Fibroblast of lung (primary cell): ENCODE results near the gene PRKX. TPM values are rescaled to one million over a fixed set of nuclear protein-coding genes. Genes with fewer than 3 reads are reported as not detected.
"Not testable (repeated sequence)": the region's sequence is repeated elsewhere in the genome, so short reads cannot be mapped to it uniquely, and the experiment has no call there.

ENCODE experiments used
- DNase-seq, 2 donors: peaks; one replicate each; pipeline versions ENCODE4 v3.0.0 to v3.0.0-alpha.2; 2010; ENCODE audit warnings: low read depth in 2 of 2
- H2AFZ ChIP-seq: 2 replicates; pipeline ENCODE4 v1.5.1; 2012; ENCODE audit warnings: low read length, control low read depth, inconsistent platforms
- H3K27ac ChIP-seq: 2 replicates; pipeline ENCODE4 v1.5.1; 2011; ENCODE audit warnings: low read length, control low read depth; ENCODE audit not compliant: insufficient read depth
- H3K27me3 ChIP-seq: 2 replicates; pipeline ENCODE4 v1.5.1; 2011; ENCODE audit warnings: mild to moderate bottlenecking, low read length; ENCODE audit not compliant: control insufficient read depth, insufficient read depth
- H3K36me3 ChIP-seq: 2 replicates; pipeline ENCODE4 v1.5.1; 2011; ENCODE audit warnings: low read length; ENCODE audit not compliant: control insufficient read depth, insufficient read depth
- H3K4me1 ChIP-seq: 2 replicates; pipeline ENCODE4 v1.5.1; 2011; ENCODE audit warnings: low read length; ENCODE audit not compliant: control insufficient read depth, insufficient read depth; ENCODE audit errors: extremely low read depth
- H3K4me2 ChIP-seq: 2 replicates; pipeline ENCODE4 v1.5.1; 2011; ENCODE audit warnings: low read length, control low read depth; ENCODE audit not compliant: insufficient read depth; ENCODE audit errors: extremely low read depth
- H3K4me3 ChIP-seq, 4 experiments: fragments of 200-600 bp in 1 of 4; sonication (generic) in 1 of 4; replicated peaks in 1 of 4; 2 replicates each; pipeline ENCODE4 v1.5.1; 2011 to 2016; ENCODE audit warnings: low read length in 4 of 4, low read depth in 3 of 4, mild to moderate bottlenecking in 3 of 4, control low read depth in 2 of 4, inconsistent platforms in 1 of 4, mixed read lengths in 1 of 4; ENCODE audit not compliant: insufficient read depth in 1 of 4; ENCODE audit errors: control extremely low read depth in 1 of 4
- H3K79me2 ChIP-seq: 2 replicates; pipeline ENCODE4 v1.5.1; 2012; ENCODE audit warnings: mild to moderate bottlenecking, low read length, inconsistent platforms; ENCODE audit not compliant: control insufficient read depth, insufficient read depth
- H3K9ac ChIP-seq: 2 replicates; pipeline ENCODE4 v1.5.1; 2011; ENCODE audit warnings: mild to moderate bottlenecking, low read length, control low read depth; ENCODE audit not compliant: insufficient read depth
- H3K9me3 ChIP-seq: 2 replicates; pipeline ENCODE4 v1.5.1; 2012; ENCODE audit warnings: low read depth, low read length; ENCODE audit not compliant: control insufficient read depth, insufficient read depth
- H4K20me1 ChIP-seq: 2 replicates; pipeline ENCODE4 v1.5.1; 2011; ENCODE audit warnings: low read length; ENCODE audit not compliant: control insufficient read depth, insufficient read depth; ENCODE audit errors: extremely low read depth
- EZH2 ChIP-seq: IDR thresholded peaks from 2 replicates; pipeline ENCODE4 v1.5.1; 2012; ENCODE audit warnings: low read length, control low read depth, mild to moderate bottlenecking; ENCODE audit errors: missing control alignments
- polyA plus RNA-seq, 2 donors: library from polyadenylated mRNA; depleted of rRNA in 1 of 2; stranded (reverse) in 1 of 2; unstranded in 1 of 2; fragments of >200 nt; gene quantifications; 2 replicates each; pipeline ENCODE4 v1.2.1, GENCODE V29; 2011 to 2012; ENCODE audit warnings: missing spikeins in 1 of 2
- total RNA-seq: library from RNA; depleted of rRNA; stranded (reverse); fragments of >200 nt; gene quantifications from 2 replicates; pipeline ENCODE4 v1.2.1, GENCODE V29; 2014
- TF ChIP-seq, protein P1 (sequence below), 2 donors: IDR thresholded peaks in 1 of 2; conservative IDR thresholded peaks in 1 of 2; 1 replicate in 1 of 2; 2 replicates in 1 of 2; pipeline ENCODE4 v1.5.1; 2011 to 2012; ENCODE audit warnings: low read length in 2 of 2, control low read depth in 1 of 2, inconsistent platforms in 1 of 2, low read depth in 1 of 2, mild to moderate bottlenecking in 1 of 2

The PRKX gene
- total and polyA plus RNA-seq, 2 donors (not counting 1 experiment from before 2014, with no cell fraction given): 11.3 to 19.3 TPM

- Histone ChIP-seq H3K27ac (no peak overlapping the region), H3K9ac (no peak overlapping the region), H3K27me3 (no peaks in the 10 kb centered on the region), H2AFZ (no peak overlapping the region), H3K79me2 (no peaks in the 10 kb centered on the region), H4K20me1 (no peaks in the 10 kb centered on the region), H3K9me3 (no peaks in the 10 kb centered on the region), H3K4me2 (no peak overlapping the region), H3K4me1 (no peaks in the 10 kb centered on the region), H3K4me3 (no peak overlapping the region), H3K36me3 (no peaks in the 10 kb centered on the region)
- TF ChIP-seq, protein P1, sequence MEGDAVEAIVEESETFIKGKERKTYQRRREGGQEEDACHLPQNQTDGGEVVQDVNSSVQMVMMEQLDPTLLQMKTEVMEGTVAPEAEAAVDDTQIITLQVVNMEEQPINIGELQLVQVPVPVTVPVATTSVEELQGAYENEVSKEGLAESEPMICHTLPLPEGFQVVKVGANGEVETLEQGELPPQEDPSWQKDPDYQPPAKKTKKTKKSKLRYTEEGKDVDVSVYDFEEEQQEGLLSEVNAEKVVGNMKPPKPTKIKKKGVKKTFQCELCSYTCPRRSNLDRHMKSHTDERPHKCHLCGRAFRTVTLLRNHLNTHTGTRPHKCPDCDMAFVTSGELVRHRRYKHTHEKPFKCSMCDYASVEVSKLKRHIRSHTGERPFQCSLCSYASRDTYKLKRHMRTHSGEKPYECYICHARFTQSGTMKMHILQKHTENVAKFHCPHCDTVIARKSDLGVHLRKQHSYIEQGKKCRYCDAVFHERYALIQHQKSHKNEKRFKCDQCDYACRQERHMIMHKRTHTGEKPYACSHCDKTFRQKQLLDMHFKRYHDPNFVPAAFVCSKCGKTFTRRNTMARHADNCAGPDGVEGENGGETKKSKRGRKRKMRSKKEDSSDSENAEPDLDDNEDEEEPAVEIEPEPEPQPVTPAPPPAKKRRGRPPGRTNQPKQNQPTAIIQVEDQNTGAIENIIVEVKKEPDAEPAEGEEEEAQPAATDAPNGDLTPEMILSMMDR (conservative IDR thresholded peaks at IDR 0.05 in 1 of 2, IDR thresholded peaks at IDR 0.05 in 1 of 2; ENCODE audit: low read depth in 1 of 2, low read length in 2 of 2): no peak
- no peak for TF ChIP-seq EZH2
- DNase-seq: no peak
Measured at GRCh38 chrX:3748052-3748559, 34.7 kb upstream of the PRKX start.

- Histone ChIP-seq H3K27me3 (no peaks in the 10 kb centered on the region), H3K4me2 (no peak overlapping the region), H3K9ac (no peak overlapping the region), H3K79me2 (no peaks in the 10 kb centered on the region), H3K27ac (no peak overlapping the region), H3K36me3 (no peaks in the 10 kb centered on the region), H2AFZ (no peak overlapping the region), H3K4me1 (no peaks in the 10 kb centered on the region), H3K4me3 (no peak overlapping the region), H3K9me3 (no peaks in the 10 kb centered on the region), H4K20me1 (no peaks in the 10 kb centered on the region)
- no peak for DNase-seq
- TF ChIP-seq, protein P1 (conservative IDR thresholded peaks at IDR 0.05 in 1 of 2, IDR thresholded peaks at IDR 0.05 in 1 of 2; ENCODE audit: low read depth in 1 of 2, low read length in 2 of 2): no peak
- TF ChIP-seq EZH2: no peak
Measured at GRCh38 chrX:3743801-3744439, 30.5 kb upstream of the PRKX start.

DNA sequence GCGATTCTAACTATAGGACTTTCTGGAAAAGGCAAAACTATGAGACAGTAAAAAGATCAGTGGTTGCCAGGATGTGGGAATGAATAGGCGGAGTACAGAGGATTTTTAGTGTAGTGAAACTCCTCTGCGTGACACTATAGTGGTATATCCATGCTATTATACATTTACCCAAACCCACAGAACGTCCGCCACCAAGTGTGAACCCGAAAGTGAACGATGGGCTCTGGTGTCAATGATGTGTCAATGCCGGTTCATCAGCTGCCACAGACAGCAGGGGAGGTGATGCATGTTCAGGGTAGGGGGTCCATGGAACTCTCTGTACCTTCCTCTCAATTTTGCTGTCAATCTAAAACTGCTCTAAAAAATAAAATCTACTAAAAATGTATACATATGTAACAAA, 27.5 kb upstream of the PRKX start:
- H3K4me1 ChIP-seq, H2AFZ ChIP-seq, H3K9ac ChIP-seq, H4K20me1 ChIP-seq, H3K36me3 ChIP-seq, H3K27me3 ChIP-seq, H3K27ac ChIP-seq, H3K4me3 ChIP-seq, H3K9me3 ChIP-seq, H3K4me2 ChIP-seq, DNase-seq, H3K79me2 ChIP-seq: not testable (repeated sequence)
